GM23248 (cell line): ENCODE data around the gene IFIT1B.

ENCODE experiments used
- EZH2 ChIP-seq: fragments of 200-600 bp; sonication (generic); IDR thresholded peaks from 2 replicates; pipeline ENCODE4 v1.6.1; 2018; ENCODE audit warnings: antibody characterized with exemption, mild to moderate bottlenecking; ENCODE audit not compliant: insufficient read depth, poor library complexity, severe bottlenecking
- EZH2phosphoT487 ChIP-seq: fragments of 200-600 bp; sonication (generic); IDR thresholded peaks from 2 replicates; pipeline ENCODE4 v1.6.1; 2018; ENCODE audit warnings: antibody characterized with exemption, moderate library complexity, mild to moderate bottlenecking, low read depth; ENCODE audit not compliant: insufficient read depth

GRCh38 chr10:89338713-89339112 is 39.1 kb upstream of the IFIT1B start:
- no peak for TF ChIP-seq EZH2
- TF ChIP-seq EZH2phosphoT487: no peak
